GM23248 (cell line): ENCODE measurements around the gene ZPBP2.

Experiments used
- EZH2 ChIP-seq: fragments of 200-600 bp; sonication (generic); IDR thresholded peaks from 2 replicates; pipeline ENCODE4 v1.6.1; 2018; ENCODE audit warnings: antibody characterized with exemption, mild to moderate bottlenecking; ENCODE audit not compliant: insufficient read depth, poor library complexity, severe bottlenecking
- EZH2phosphoT487 ChIP-seq: fragments of 200-600 bp; sonication (generic); IDR thresholded peaks from 2 replicates; pipeline ENCODE4 v1.6.1; 2018; ENCODE audit warnings: antibody characterized with exemption, moderate library complexity, mild to moderate bottlenecking, low read depth; ENCODE audit not compliant: insufficient read depth

- TF ChIP-seq EZH2phosphoT487 (no peak), EZH2 (no peak)
These were observed 40.9 kb downstream of the ZPBP2 start for GRCh38 chr17:39908789-39909352.
